Measurements from ENCODE around the gene ARPIN. TPM values are rescaled to one million over a fixed set of nuclear protein-coding genes. Genes with fewer than 3 reads are reported as not detected.

ARPIN gene
- 21.6 TPM for total RNA-seq

DNA sequence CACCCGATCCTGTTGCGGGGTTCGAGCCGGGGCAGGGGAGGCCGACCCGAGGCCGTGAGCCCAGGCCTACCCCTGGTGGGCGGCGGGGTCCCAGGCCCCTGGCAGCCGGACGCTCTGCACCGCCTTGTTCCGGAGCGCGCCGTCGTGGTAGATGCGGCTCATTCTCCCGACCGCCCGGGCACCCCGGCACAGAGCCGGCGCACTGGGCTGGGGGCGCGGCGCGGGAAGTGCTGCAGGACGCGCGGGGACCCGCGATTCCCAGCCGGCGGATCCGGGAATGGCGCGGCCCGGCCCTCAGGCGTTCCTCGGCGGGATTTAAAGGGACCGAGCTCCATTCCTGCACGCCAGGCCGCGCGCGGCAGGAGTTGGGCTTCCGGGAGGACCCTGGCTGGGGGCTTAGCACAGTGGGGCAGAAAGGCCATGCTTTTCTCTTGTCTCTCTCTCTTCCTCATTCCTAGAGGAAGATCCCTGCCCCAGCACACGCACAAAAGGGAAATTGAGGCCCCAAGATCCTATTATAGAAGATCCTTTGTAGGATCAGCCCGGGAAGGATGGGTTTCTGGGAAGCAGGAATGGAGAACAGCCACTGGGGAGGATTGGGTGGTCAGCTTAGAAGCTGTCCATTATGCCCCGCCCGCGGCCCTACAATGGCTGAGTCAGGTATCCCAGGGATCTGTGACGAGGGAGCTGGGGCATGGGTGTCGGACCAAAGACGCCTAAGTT lies at the start of gene ARPIN:
Gene ARPIN (minus strand): TSS at position 279 of the 723 bp plus-strand sequence. CDS start 117 bp downstream, at position 162.

GRCh38 chr15:89893696-89894447 lies 18.9 kb downstream of the ARPIN start, which contains the start of gene AP3S2:
Gene AP3S2, minus strand, starts transcription at chr15:89893994. Its CDS starts 45 bp downstream, at chr15:89893949.

Small RNA genes lying within 50 kb of the gene (small RNA-seq; reads per million reads assigned to genes)
- gene MIR5009 (ENCODE audit: low replicate concordance) (not detected), gene MIR5094 (ENCODE audit: low replicate concordance) (not detected), gene RNU6-1111P (ENCODE audit: low replicate concordance) (not detected), gene RNU7-111P (ENCODE audit: low replicate concordance) (not detected)

Other genes starting within 250 kb of the ARPIN start
- gene PLIN1, start 233.6 kb downstream of the ARPIN start, total RNA-seq = 0.31 TPM
- 10.3 TPM for gene PEX11A, start 222.2 kb downstream of the ARPIN start, total RNA-seq
- gene WDR93, start 222.1 kb downstream of the ARPIN start, total RNA-seq = 0.63 TPM
- gene MESP1, start 161.7 kb downstream of the ARPIN start, total RNA-seq = 2.2 TPM
- gene MESP2, start 136.6 kb downstream of the ARPIN start, total RNA-seq = not detected
- gene ANPEP, start 98.1 kb downstream of the ARPIN start, total RNA-seq = 1.3 TPM
- gene AP3S2, start 19.0 kb downstream of the ARPIN start, total RNA-seq = 59.5 TPM
- gene ZNF710, start 88.4 kb upstream of the ARPIN start, total RNA-seq = 12.8 TPM
- 78.9 TPM for gene IDH2, start 189.5 kb upstream of the ARPIN start, total RNA-seq